Measurements from ENCODE around the gene TUBB2A. TPM values are rescaled to one million over a fixed set of nuclear protein-coding genes. Genes with fewer than 3 reads are reported as not detected.
"Not testable (repeated sequence)": the region's sequence is repeated elsewhere in the genome, so short reads cannot be mapped to it uniquely, and the experiment has no call there.

The TUBB2A gene
- total and polyA plus RNA-seq, 4 donors = 16.9 to 40.0 (median 36.6) TPM

- H3K27ac ChIP-seq (ENCODE audit: low read depth in 1 of 2, low read length in 2 of 2); intact Hi-C loops (cut with DNase I); DNase-seq; H3K4me3 ChIP-seq (ENCODE audit: low read length in 2 of 2); H3K4me1 ChIP-seq (ENCODE audit: control insufficient read depth in 1 of 2, insufficient read depth in 2 of 2, low read length in 2 of 2); H3K9me3 ChIP-seq (ENCODE audit: control insufficient read depth, low read length); H3K36me3 ChIP-seq (ENCODE audit: control insufficient read depth in 1 of 2, insufficient read depth in 2 of 2, low read length in 1 of 2); ATAC-seq (ENCODE audit: low FRiP score); H3K27me3 ChIP-seq (ENCODE audit: control insufficient read depth in 1 of 2, insufficient read depth in 2 of 2, low read length in 1 of 2): not testable (repeated sequence)
- WGBS, 2 donors = 76 to 85% methylated on average over 4 of the region's 5 CpGs
These were observed 40.4 kb upstream of the TUBB2A start for GRCh38 chr6:3197734-3198133.

- WGBS, 2 donors = 75 to 80% methylated on average over 5 of the region's 5 CpGs
These were observed 39.4 kb upstream of the TUBB2A start for GRCh38 chr6:3196770-3197169.

GRCh38 chr6:3195695-3196497 is 38.6 kb upstream of the TUBB2A start:
- ATAC-seq (ENCODE audit: low FRiP score) = peak; percentile 11
- Histone ChIP-seq H3K36me3 (ENCODE audit: control insufficient read depth in 1 of 2, insufficient read depth in 2 of 2, low read length in 1 of 2) (no peaks in the 10 kb centered on the region), H3K9me3 (ENCODE audit: control insufficient read depth, low read length) (peaks cover 1% of the 10 kb centered on the region), H3K27me3 (ENCODE audit: control insufficient read depth in 1 of 2, insufficient read depth in 2 of 2, low read length in 1 of 2) (no peaks in the 10 kb centered on the region), H3K4me1 (ENCODE audit: control insufficient read depth in 1 of 2, insufficient read depth in 2 of 2, low read length in 2 of 2) (no peaks in the 10 kb centered on the region), H3K4me3 (ENCODE audit: low read length in 2 of 2) (no peak overlapping the region), H3K27ac (ENCODE audit: low read depth in 1 of 2, low read length in 2 of 2) (no peak overlapping the region)
- DNase-seq = no peak
- intact Hi-C loops (cut with DNase I) = no loop called here
- 89 to 91% methylated on average over 16 of the region's 16 CpGs for WGBS, 2 donors

More at GRCh38 chr6:3196770-3197169, 39.4 kb upstream of the TUBB2A start:
- no peak for ATAC-seq (ENCODE audit: low FRiP score)
- Histone ChIP-seq H3K4me1 (ENCODE audit: control insufficient read depth in 1 of 2, insufficient read depth in 2 of 2, low read length in 2 of 2) (no peaks in the 10 kb centered on the region), H3K9me3 (ENCODE audit: control insufficient read depth, low read length) (peaks cover 1% of the 10 kb centered on the region), H3K27me3 (ENCODE audit: control insufficient read depth in 1 of 2, insufficient read depth in 2 of 2, low read length in 1 of 2) (no peaks in the 10 kb centered on the region), H3K4me3 (ENCODE audit: low read length in 2 of 2) (no peak overlapping the region), H3K36me3 (ENCODE audit: control insufficient read depth in 1 of 2, insufficient read depth in 2 of 2, low read length in 1 of 2) (no peaks in the 10 kb centered on the region), H3K27ac (ENCODE audit: low read depth in 1 of 2, low read length in 2 of 2) (no peak overlapping the region)
- DNase-seq = no peak
- intact Hi-C loops (cut with DNase I) = no loop called here

- Histone ChIP-seq H3K27ac (ENCODE audit: low read depth in 1 of 2, low read length in 2 of 2) (no peak overlapping the region), H3K4me3 (ENCODE audit: low read length in 2 of 2) (no peak overlapping the region), H3K4me1 (ENCODE audit: control insufficient read depth in 1 of 2, insufficient read depth in 2 of 2, low read length in 2 of 2) (no peaks in the 10 kb centered on the region), H3K27me3 (ENCODE audit: control insufficient read depth in 1 of 2, insufficient read depth in 2 of 2, low read length in 1 of 2) (no peaks in the 10 kb centered on the region), H3K9me3 (ENCODE audit: control insufficient read depth, low read length) (peaks cover 1% of the 10 kb centered on the region), H3K36me3 (ENCODE audit: control insufficient read depth in 1 of 2, insufficient read depth in 2 of 2, low read length in 1 of 2) (no peaks in the 10 kb centered on the region)
- ATAC-seq (ENCODE audit: low FRiP score) (no peak), DNase-seq (no peak)
- WGBS, 2 donors = 57 to 93% methylated on average over 5 of the region's 5 CpGs
- intact Hi-C loops (cut with DNase I) = no loop called here
These were observed 38.0 kb upstream of the TUBB2A start for GRCh38 chr6:3195420-3195694.

- no peak overlapping the region for H3K27ac ChIP-seq (ENCODE audit: low read depth in 1 of 2, low read length in 2 of 2)
- intact Hi-C loops (cut with DNase I) = no loop called here
- H3K27me3 ChIP-seq (ENCODE audit: control insufficient read depth in 1 of 2, insufficient read depth in 2 of 2, low read length in 1 of 2) = no peaks in the 10 kb centered on the region
- no peak overlapping the region for H3K4me3 ChIP-seq (ENCODE audit: low read length in 2 of 2)
- H3K36me3 ChIP-seq (ENCODE audit: control insufficient read depth in 1 of 2, insufficient read depth in 2 of 2, low read length in 1 of 2) = no peaks in the 10 kb centered on the region
- DNase-seq (no peak), ATAC-seq (ENCODE audit: low FRiP score) (no peak)
- WGBS, 2 donors = 22 to 25% methylated on average over 19 of the region's 19 CpGs
- H3K4me1 ChIP-seq (ENCODE audit: control insufficient read depth in 1 of 2, insufficient read depth in 2 of 2, low read length in 2 of 2) = no peaks in the 10 kb centered on the region
- H3K9me3 ChIP-seq (ENCODE audit: control insufficient read depth, low read length) = peaks cover 1% of the 10 kb centered on the region
These were observed 37.4 kb upstream of the TUBB2A start for GRCh38 chr6:3194535-3195419.

- no peaks in the 10 kb centered on the region for H3K9me3 ChIP-seq (ENCODE audit: control insufficient read depth, low read length)
- H3K4me3 ChIP-seq (ENCODE audit: low read length in 2 of 2) = no peak overlapping the region
- H3K36me3 ChIP-seq (ENCODE audit: control insufficient read depth in 1 of 2, insufficient read depth in 2 of 2, low read length in 1 of 2) = no peaks in the 10 kb centered on the region
- no peak overlapping the region for H3K27ac ChIP-seq (ENCODE audit: low read depth in 1 of 2, low read length in 2 of 2)
- no peaks in the 10 kb centered on the region for H3K27me3 ChIP-seq (ENCODE audit: control insufficient read depth in 1 of 2, insufficient read depth in 2 of 2, low read length in 1 of 2)
- 92 to 93% methylated on average over 23 of the region's 23 CpGs for WGBS, 2 donors
- H3K4me1 ChIP-seq (ENCODE audit: control insufficient read depth in 1 of 2, insufficient read depth in 2 of 2, low read length in 2 of 2) = no peaks in the 10 kb centered on the region
- ATAC-seq (ENCODE audit: low FRiP score) = no peak
- no peak for DNase-seq
- intact Hi-C loops (cut with DNase I) = no loop called here
These were observed 35.9 kb upstream of the TUBB2A start for GRCh38 chr6:3193102-3193849.

- Histone ChIP-seq H3K36me3 (ENCODE audit: control insufficient read depth in 1 of 2, insufficient read depth in 2 of 2, low read length in 1 of 2) (no peaks in the 10 kb centered on the region), H3K27me3 (ENCODE audit: control insufficient read depth in 1 of 2, insufficient read depth in 2 of 2, low read length in 1 of 2) (no peaks in the 10 kb centered on the region), H3K27ac (ENCODE audit: low read depth in 1 of 2, low read length in 2 of 2) (no peak overlapping the region), H3K4me1 (ENCODE audit: control insufficient read depth in 1 of 2, insufficient read depth in 2 of 2, low read length in 2 of 2) (no peaks in the 10 kb centered on the region), H3K4me3 (ENCODE audit: low read length in 2 of 2) (no peak overlapping the region), H3K9me3 (ENCODE audit: control insufficient read depth, low read length) (no peaks in the 10 kb centered on the region)
- ATAC-seq (ENCODE audit: low FRiP score) (no peak), DNase-seq (no peak)
- WGBS, 2 donors = 96 to 99% methylated on average over 5 of the region's 5 CpGs
- intact Hi-C loops (cut with DNase I) = no loop called here
These were observed 33.4 kb upstream of the TUBB2A start for GRCh38 chr6:3190779-3191178.

- H3K4me1 ChIP-seq (ENCODE audit: control insufficient read depth in 1 of 2, insufficient read depth in 2 of 2, low read length in 2 of 2) = no peaks in the 10 kb centered on the region
- H3K27ac ChIP-seq (ENCODE audit: low read depth in 1 of 2, low read length in 2 of 2) = no peak overlapping the region
- DNase-seq = no peak
- H3K36me3 ChIP-seq (ENCODE audit: control insufficient read depth in 1 of 2, insufficient read depth in 2 of 2, low read length in 1 of 2) = no peaks in the 10 kb centered on the region
- ATAC-seq (ENCODE audit: low FRiP score) = no peak
- no peaks in the 10 kb centered on the region for H3K9me3 ChIP-seq (ENCODE audit: control insufficient read depth, low read length)
- 71 to 82% methylated on average over 4 of the region's 4 CpGs for WGBS, 2 donors
- H3K4me3 ChIP-seq (ENCODE audit: low read length in 2 of 2) = no peak overlapping the region
- no peaks in the 10 kb centered on the region for H3K27me3 ChIP-seq (ENCODE audit: control insufficient read depth in 1 of 2, insufficient read depth in 2 of 2, low read length in 1 of 2)
- intact Hi-C loops (cut with DNase I) = no loop called here
These were observed 32.7 kb upstream of the TUBB2A start for GRCh38 chr6:3190056-3190455.
